Fibroblast of lung (primary cell): ENCODE data around the gene LARP1.

Experiments used
- EZH2 ChIP-seq: IDR thresholded peaks from 2 replicates; pipeline ENCODE4 v1.5.1; 2012; ENCODE audit warnings: low read length, control low read depth, mild to moderate bottlenecking; ENCODE audit errors: missing control alignments
- TF ChIP-seq, protein P1 (sequence below), 2 donors: IDR thresholded peaks in 1 of 2; conservative IDR thresholded peaks in 1 of 2; 1 replicate in 1 of 2; 2 replicates in 1 of 2; pipeline ENCODE4 v1.5.1; 2011 to 2012; ENCODE audit warnings: low read length in 2 of 2, control low read depth in 1 of 2, inconsistent platforms in 1 of 2, low read depth in 1 of 2, mild to moderate bottlenecking in 1 of 2

DNA sequence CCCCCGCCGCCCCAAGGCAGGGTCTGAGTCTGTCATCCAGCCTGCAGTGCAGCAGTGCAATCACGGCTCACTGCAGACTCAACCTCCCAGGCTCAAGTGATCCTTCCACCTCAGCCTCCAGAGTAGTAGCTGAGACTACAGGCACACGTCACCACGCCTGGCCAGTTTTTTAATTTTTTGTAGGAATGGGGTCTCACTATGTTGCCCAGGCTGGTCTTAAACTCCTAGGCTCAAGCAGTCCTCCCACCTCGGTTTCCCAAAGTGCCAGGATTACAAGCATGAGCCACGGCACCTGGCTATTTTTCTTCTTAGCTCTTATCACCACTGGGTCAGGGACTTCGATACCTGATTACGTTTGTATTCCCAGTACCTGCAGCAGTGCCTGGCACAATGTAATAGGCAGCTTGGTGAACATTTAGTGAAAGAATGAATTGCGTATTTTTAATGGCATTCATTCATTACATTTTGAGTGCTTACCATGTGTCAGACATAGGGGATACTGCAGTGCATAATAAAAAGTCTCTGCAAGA, 10.3 kb downstream of the LARP1 start:
- TF ChIP-seq, protein P1, sequence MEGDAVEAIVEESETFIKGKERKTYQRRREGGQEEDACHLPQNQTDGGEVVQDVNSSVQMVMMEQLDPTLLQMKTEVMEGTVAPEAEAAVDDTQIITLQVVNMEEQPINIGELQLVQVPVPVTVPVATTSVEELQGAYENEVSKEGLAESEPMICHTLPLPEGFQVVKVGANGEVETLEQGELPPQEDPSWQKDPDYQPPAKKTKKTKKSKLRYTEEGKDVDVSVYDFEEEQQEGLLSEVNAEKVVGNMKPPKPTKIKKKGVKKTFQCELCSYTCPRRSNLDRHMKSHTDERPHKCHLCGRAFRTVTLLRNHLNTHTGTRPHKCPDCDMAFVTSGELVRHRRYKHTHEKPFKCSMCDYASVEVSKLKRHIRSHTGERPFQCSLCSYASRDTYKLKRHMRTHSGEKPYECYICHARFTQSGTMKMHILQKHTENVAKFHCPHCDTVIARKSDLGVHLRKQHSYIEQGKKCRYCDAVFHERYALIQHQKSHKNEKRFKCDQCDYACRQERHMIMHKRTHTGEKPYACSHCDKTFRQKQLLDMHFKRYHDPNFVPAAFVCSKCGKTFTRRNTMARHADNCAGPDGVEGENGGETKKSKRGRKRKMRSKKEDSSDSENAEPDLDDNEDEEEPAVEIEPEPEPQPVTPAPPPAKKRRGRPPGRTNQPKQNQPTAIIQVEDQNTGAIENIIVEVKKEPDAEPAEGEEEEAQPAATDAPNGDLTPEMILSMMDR (conservative IDR thresholded peaks at IDR 0.05 in 1 of 2, IDR thresholded peaks at IDR 0.05 in 1 of 2; ENCODE audit: low read depth in 1 of 2, low read length in 2 of 2), result no peak
- no peak for TF ChIP-seq EZH2
